Measurements from ENCODE around the gene MUSK. TPM values are rescaled to one million over a fixed set of nuclear protein-coding genes. Genes with fewer than 3 reads are reported as not detected.

Gene MUSK
- total RNA-seq, 2 experiments from 2014 or later, result not detected

DNA sequence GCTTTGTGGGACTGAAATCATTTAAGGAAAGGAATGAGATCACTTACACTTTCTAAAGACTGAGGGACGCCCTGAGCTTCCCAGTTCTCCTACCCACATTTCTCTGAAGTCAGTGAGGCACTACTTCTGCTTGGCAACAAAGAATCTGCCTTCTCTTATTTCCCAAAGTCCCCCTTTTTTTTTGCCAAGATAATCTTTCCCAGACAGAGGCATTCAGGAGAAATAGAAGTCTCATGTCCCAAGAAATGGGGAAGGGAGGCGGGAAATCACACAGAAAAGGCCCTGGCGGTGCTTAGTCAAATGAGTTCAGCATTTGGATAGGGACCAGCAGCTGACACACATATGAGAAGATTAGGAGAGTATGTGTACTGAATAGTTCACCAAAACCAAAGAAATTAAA lies 159.7 kb downstream of the MUSK start:
- H3K36me3 Mint-ChIP-seq (ENCODE audit: low read depth), result no peaks in the 10 kb centered on the region

GRCh38 chr9:110830495-110830894 lies 161.9 kb downstream of the MUSK start:
- no peaks in the 10 kb centered on the region for H3K4me1 Mint-ChIP-seq (ENCODE audit: low read depth)
- DNase-seq, result no peak
- intact Hi-C loops (cut with micrococcal nuclease), result no loop called here
- H3K27ac Mint-ChIP-seq, result no peak overlapping the region
- H3K27me3 Mint-ChIP-seq (ENCODE audit: low read depth), result no peaks in the 10 kb centered on the region
- CTCF ChIA-PET, result interaction anchor here (0.5 kb wide), 1 partner anchor 40 kb away, joined by 3 read pairs; no protein-coding TSS in a partner anchor
- H3K36me3 Mint-ChIP-seq (ENCODE audit: low read depth), result no peaks in the 10 kb centered on the region
- no peak overlapping the region for H3K4me3 Mint-ChIP-seq
- peaks cover 2% of the 10 kb centered on the region for H3K9me3 Mint-ChIP-seq

More for the DNA sequence above, 159.7 kb downstream of the MUSK start:
- intact Hi-C loops (cut with micrococcal nuclease), result no loop called here
- Mint-ChIP-seq H3K27me3 (ENCODE audit: low read depth) (no peaks in the 10 kb centered on the region), H3K4me3 (no peak overlapping the region), H3K9me3 (no peaks in the 10 kb centered on the region), H3K27ac (no peak overlapping the region), H3K4me1 (ENCODE audit: low read depth) (no peaks in the 10 kb centered on the region)
- CTCF ChIA-PET, result no interaction called here
- no peak for DNase-seq

- Mint-ChIP-seq H3K4me1 (ENCODE audit: low read depth) (no peaks in the 10 kb centered on the region), H3K27me3 (ENCODE audit: low read depth) (no peaks in the 10 kb centered on the region), H3K36me3 (ENCODE audit: low read depth) (no peaks in the 10 kb centered on the region), H3K9me3 (peaks cover 2% of the 10 kb centered on the region), H3K27ac (no peak overlapping the region), H3K4me3 (no peak overlapping the region)
- CTCF ChIA-PET, result no interaction called here
- no peak for DNase-seq
- intact Hi-C loops (cut with micrococcal nuclease), result no loop called here
These were observed 164.3 kb downstream of the MUSK start for GRCh38 chr9:110832926-110833325.

DNA sequence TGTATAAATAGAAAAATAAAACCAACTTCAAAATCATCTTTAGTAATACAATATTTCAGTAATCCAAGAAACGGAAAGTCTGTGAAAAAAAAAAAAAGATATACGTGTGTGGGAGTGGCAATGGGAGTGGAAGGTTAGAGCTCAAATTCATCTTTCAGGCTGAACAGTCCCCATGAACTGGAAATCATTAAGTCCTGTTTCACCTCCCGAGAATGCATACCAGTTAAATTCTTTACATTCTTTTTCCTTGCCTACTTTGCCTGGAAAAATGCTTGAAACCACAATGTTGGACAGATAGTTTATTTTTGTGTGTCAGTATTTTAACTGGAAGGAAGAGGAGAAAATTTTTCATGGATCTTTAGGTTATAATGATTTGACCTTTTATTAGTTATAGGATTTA lies 166.8 kb downstream of the MUSK start:
- Mint-ChIP-seq H3K36me3 (ENCODE audit: low read depth) (no peaks in the 10 kb centered on the region), H3K4me1 (ENCODE audit: low read depth) (no peaks in the 10 kb centered on the region), H3K27ac (no peak overlapping the region), H3K9me3 (peaks cover 2% of the 10 kb centered on the region), H3K27me3 (ENCODE audit: low read depth) (no peaks in the 10 kb centered on the region), H3K4me3 (no peak overlapping the region)
- intact Hi-C loops (cut with micrococcal nuclease), result no loop called here
- no peak for DNase-seq
- CTCF ChIA-PET, result interaction anchor here (0.6 kb wide), 1 partner anchor 159 kb away, joined by 3 read pairs; no protein-coding TSS in a partner anchor

- Mint-ChIP-seq H3K4me3 (no peak overlapping the region), H3K9me3 (peaks cover 2% of the 10 kb centered on the region), H3K36me3 (ENCODE audit: low read depth) (no peaks in the 10 kb centered on the region), H3K4me1 (ENCODE audit: low read depth) (no peaks in the 10 kb centered on the region), H3K27me3 (ENCODE audit: low read depth) (no peaks in the 10 kb centered on the region), H3K27ac (no peak overlapping the region)
- CTCF ChIA-PET, result interaction anchor here (0.6 kb wide), 1 partner anchor 158 kb away, joined by 3 read pairs; no protein-coding TSS in a partner anchor
- intact Hi-C loops (cut with micrococcal nuclease), result no loop called here
- DNase-seq, result no peak
These were observed 167.3 kb downstream of the MUSK start for GRCh38 chr9:110835859-110836271.

DNA sequence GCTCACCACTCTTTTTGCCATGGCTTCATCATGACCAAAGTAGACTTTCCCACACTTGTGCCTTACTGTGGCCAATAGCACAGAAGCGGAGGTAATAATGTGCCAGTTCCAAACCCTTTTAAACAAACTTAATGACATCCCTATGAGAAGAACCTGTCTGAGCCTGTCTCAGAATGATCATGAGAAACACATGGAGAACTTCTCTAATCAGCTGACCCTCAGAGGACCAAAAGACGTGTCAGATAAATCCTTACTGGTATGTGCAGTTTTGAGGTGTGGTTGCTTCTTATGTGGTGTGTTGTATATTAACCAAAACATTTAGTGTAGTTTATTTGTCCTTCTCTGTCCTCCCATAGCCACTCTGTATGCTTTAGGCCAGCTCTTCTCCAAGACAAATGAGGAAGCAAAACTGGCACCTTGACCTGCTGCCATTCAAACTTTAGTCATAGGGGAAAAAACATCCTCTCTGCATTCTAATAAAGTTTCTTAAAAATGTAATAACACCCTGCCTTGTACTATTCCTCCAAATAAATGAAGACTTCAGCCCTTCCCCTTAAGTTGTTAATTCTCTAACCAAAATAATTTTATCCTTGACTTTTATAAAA lies 168.9 kb downstream of the MUSK start:
- H3K27me3 Mint-ChIP-seq (ENCODE audit: low read depth), result no peaks in the 10 kb centered on the region
- no peak overlapping the region for H3K4me3 Mint-ChIP-seq
- no peaks in the 10 kb centered on the region for H3K4me1 Mint-ChIP-seq (ENCODE audit: low read depth)
- H3K27ac Mint-ChIP-seq, result no peak overlapping the region
- CTCF ChIA-PET, result no interaction called here
- no peaks in the 10 kb centered on the region for H3K36me3 Mint-ChIP-seq (ENCODE audit: low read depth)
- no peak for DNase-seq
- peaks cover 4% of the 10 kb centered on the region for H3K9me3 Mint-ChIP-seq
- intact Hi-C loops (cut with micrococcal nuclease), result no loop called here

DNA sequence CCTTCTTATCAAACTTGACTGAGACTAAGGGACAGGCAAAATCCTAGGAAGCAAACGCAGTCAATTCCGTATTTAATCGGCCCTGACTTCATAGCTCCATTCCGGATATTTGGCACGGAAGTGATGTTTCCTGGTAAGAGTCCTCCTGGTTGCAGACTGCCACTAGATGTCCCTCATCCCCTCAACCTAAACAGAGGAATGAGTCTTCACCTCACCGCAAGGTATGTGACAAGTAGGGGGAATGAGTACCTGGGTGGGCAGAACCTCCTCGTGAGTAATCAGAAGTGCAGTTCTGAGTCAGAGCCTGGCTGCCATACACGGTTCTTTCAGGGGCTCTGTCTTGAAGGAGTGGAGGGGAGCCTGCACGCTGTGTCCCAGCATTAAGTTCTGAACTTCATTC lies 173.6 kb downstream of the MUSK start:
- CTCF ChIA-PET, result no interaction called here
- DNase-seq, result no peak
- Mint-ChIP-seq H3K27me3 (ENCODE audit: low read depth) (no peaks in the 10 kb centered on the region), H3K9me3 (peaks cover 2% of the 10 kb centered on the region), H3K36me3 (ENCODE audit: low read depth) (no peaks in the 10 kb centered on the region), H3K27ac (no peak overlapping the region), H3K4me3 (no peak overlapping the region), H3K4me1 (ENCODE audit: low read depth) (no peaks in the 10 kb centered on the region)
- intact Hi-C loops (cut with micrococcal nuclease), result no loop called here

DNA sequence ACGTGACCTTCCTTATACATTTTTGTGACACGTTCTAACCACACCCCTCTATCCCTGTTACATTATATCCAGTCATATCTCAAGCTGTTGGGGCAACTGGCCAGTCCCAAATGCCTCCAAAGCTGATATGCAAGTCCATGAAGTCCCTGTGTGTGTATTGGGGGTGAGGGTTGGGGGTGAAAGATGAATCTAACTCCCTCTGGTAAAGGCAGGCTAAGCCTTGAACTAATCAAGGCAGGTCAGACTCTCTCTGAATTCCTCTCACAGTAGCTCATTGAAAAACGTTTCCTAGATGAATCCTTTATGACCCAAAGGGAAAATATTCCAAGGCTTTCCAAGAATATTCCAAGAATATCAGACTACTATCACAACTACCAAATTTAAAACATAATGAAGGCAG lies 174.4 kb downstream of the MUSK start:
- intact Hi-C loops (cut with micrococcal nuclease), result no loop called here

GRCh38 chr9:110844121-110844520 lies 175.5 kb downstream of the MUSK start:
- Mint-ChIP-seq H3K4me3 (no peak overlapping the region), H3K27me3 (ENCODE audit: low read depth) (no peaks in the 10 kb centered on the region), H3K36me3 (ENCODE audit: low read depth) (no peaks in the 10 kb centered on the region), H3K27ac (no peak overlapping the region), H3K9me3 (peaks cover 2% of the 10 kb centered on the region), H3K4me1 (ENCODE audit: low read depth) (no peaks in the 10 kb centered on the region)
- CTCF ChIA-PET, result no interaction called here
- intact Hi-C loops (cut with micrococcal nuclease), result no loop called here
- DNase-seq, result no peak

More for the DNA sequence above, 174.4 kb downstream of the MUSK start:
- peaks cover 2% of the 10 kb centered on the region for H3K9me3 Mint-ChIP-seq
- no peaks in the 10 kb centered on the region for H3K4me1 Mint-ChIP-seq (ENCODE audit: low read depth)
- H3K36me3 Mint-ChIP-seq (ENCODE audit: low read depth), result no peaks in the 10 kb centered on the region
- H3K27ac Mint-ChIP-seq, result no peak overlapping the region
- no peak overlapping the region for H3K4me3 Mint-ChIP-seq
- CTCF ChIA-PET, result no interaction called here
- no peak for DNase-seq
- H3K27me3 Mint-ChIP-seq (ENCODE audit: low read depth), result no peaks in the 10 kb centered on the region

- DNase-seq, result no peak
- no peaks in the 10 kb centered on the region for H3K36me3 Mint-ChIP-seq (ENCODE audit: low read depth)
- no peak overlapping the region for H3K4me3 Mint-ChIP-seq
- intact Hi-C loops (cut with micrococcal nuclease), result no loop called here
- CTCF ChIA-PET, result no interaction called here
- H3K4me1 Mint-ChIP-seq (ENCODE audit: low read depth), result no peaks in the 10 kb centered on the region
- no peaks in the 10 kb centered on the region for H3K27me3 Mint-ChIP-seq (ENCODE audit: low read depth)
- H3K27ac Mint-ChIP-seq, result no peak overlapping the region
- H3K9me3 Mint-ChIP-seq, result no peaks in the 10 kb centered on the region
These were observed 177.6 kb downstream of the MUSK start for GRCh38 chr9:110846215-110846614.

DNA sequence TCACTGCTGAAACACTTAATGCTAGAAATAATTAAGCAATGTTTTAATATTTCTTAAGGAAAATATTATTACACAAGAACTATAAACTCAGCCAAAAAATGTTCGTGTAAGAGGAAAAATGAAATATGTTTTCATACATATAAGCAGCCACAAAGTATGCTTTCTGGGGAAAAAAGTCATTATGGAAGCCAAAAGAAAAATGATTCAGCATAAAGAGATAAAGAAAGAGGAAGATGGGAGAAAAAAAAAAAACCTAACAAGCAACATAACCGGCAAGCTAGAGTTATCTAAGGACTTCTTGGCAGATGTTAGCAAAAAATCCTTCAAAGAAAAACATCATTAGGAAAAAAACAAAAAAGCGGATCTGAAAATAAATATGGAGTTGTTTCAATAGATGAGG lies 179.1 kb downstream of the MUSK start:
- Mint-ChIP-seq H3K36me3 (ENCODE audit: low read depth) (no peaks in the 10 kb centered on the region), H3K4me1 (ENCODE audit: low read depth) (no peaks in the 10 kb centered on the region), H3K27ac (no peak overlapping the region), H3K9me3 (no peaks in the 10 kb centered on the region), H3K27me3 (ENCODE audit: low read depth) (no peaks in the 10 kb centered on the region), H3K4me3 (no peak overlapping the region)
- no peak for DNase-seq
- CTCF ChIA-PET, result no interaction called here
- intact Hi-C loops (cut with micrococcal nuclease), result no loop called here

DNA sequence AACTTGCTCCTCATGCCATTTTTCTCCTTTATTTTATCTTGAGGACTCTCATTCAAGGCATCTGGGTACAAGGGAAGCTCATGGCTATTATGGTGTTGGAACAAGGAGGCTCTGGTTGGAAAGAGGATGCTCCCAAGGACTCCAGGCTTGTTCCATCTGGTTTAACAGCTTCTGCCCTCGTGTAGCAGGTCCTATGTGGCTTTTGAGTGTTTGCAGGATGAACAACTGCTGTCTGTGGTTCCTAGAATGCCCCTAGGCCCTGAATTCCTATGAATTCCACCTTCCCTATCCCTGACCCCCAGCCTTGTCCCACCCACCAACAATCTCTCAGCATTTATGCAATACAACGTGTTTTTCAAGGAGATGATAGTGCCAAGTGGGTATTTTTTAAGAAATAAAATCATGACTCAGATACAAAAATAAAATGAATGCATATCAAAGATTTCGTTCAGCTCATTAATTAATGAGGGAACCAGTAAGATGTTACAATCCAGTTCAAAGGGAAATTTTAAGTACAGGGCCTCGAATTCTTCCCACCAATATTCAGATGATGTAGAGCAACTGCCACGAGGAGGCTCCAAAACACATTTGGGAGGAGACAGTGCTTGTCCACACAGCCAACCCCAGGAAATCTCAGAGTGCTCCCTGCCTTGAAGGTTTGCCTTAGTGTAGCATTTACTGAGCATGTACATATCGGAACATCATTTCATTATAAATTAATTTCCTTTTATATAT lies 182.0 kb downstream of the MUSK start:
- no peaks in the 10 kb centered on the region for H3K4me1 Mint-ChIP-seq (ENCODE audit: low read depth)
- no peak overlapping the region for H3K27ac Mint-ChIP-seq
- intact Hi-C loops (cut with micrococcal nuclease), result no loop called here
- H3K27me3 Mint-ChIP-seq (ENCODE audit: low read depth), result no peaks in the 10 kb centered on the region
- no peaks in the 10 kb centered on the region for H3K36me3 Mint-ChIP-seq (ENCODE audit: low read depth)
- H3K9me3 Mint-ChIP-seq, result peaks cover 11% of the 10 kb centered on the region
- H3K4me3 Mint-ChIP-seq, result no peak overlapping the region
- DNase-seq, result no peak
- CTCF ChIA-PET, result no interaction called here
